Stimulated activated CD8-positive, alpha-beta memory T cell treated with anti-CD3 and anti-CD28 coated beads, Interleukin-4, amount 100 ng/mL, for 4 hours (primary cell): ENCODE data around the gene C9orf153.

Source experiments
- DNase-seq, 2 donors: peaks; one replicate each; pipeline ENCODE4 v3.0.0-alpha.2; 2020; ENCODE audit warnings: low read depth in 2 of 2, low spot score in 1 of 2

The C9orf153 gene

GRCh38 chr9:86272221-86272620, 12.8 kb upstream of the C9orf153 start:
- DNase-seq = no peak

GRCh38 chr9:86263876-86264275, 4.4 kb upstream of the C9orf153 start:
- DNase-seq = no peak

GRCh38 chr9:86262492-86262891, 3.0 kb upstream of the C9orf153 start:
- no peak for DNase-seq

- no peak for DNase-seq
Observed at GRCh38 chr9:86257391-86257790, 2.1 kb downstream of the C9orf153 start.

GRCh38 chr9:86256653-86257052, 2.8 kb downstream of the C9orf153 start:
- no peak for DNase-seq

- DNase-seq = no peak
Observed at GRCh38 chr9:86253577-86253976, 5.9 kb downstream of the C9orf153 start.

- no peak for DNase-seq
Observed at GRCh38 chr9:86252870-86253269, 6.6 kb downstream of the C9orf153 start.

GRCh38 chr9:86250123-86250522, 9.3 kb downstream of the C9orf153 start:
- no peak for DNase-seq

- DNase-seq = no peak
Observed at GRCh38 chr9:86248746-86249145, 10.7 kb downstream of the C9orf153 start.

- no peak for DNase-seq
Observed at GRCh38 chr9:86246752-86247161, 12.7 kb downstream of the C9orf153 start.

- DNase-seq = no peak
Observed at GRCh38 chr9:86242071-86242470, 17.4 kb downstream of the C9orf153 start.

- no peak for DNase-seq
Observed at GRCh38 chr9:86241216-86241615, 18.2 kb downstream of the C9orf153 start.

- no peak for DNase-seq
Observed at GRCh38 chr9:86238861-86239770, 20.3 kb downstream of the C9orf153 start.

- no peak for DNase-seq
Observed at GRCh38 chr9:86230858-86231257, 28.6 kb downstream of the C9orf153 start.

GRCh38 chr9:86222667-86223066, 36.8 kb downstream of the C9orf153 start:
- no peak for DNase-seq

GRCh38 chr9:86219606-86220005, 39.9 kb downstream of the C9orf153 start:
- DNase-seq = no peak

GRCh38 chr9:86217076-86217755, 42.2 kb downstream of the C9orf153 start:
- DNase-seq = no peak

GRCh38 chr9:86207193-86207592, 52.3 kb downstream of the C9orf153 start:
- DNase-seq = no peak

GRCh38 chr9:86202338-86202882, 57.0 kb downstream of the C9orf153 start:
- no peak for DNase-seq

- no peak for DNase-seq
Observed at GRCh38 chr9:86201474-86202337, 57.8 kb downstream of the C9orf153 start.

- DNase-seq = no peak
Observed at GRCh38 chr9:86200599-86201162, 58.8 kb downstream of the C9orf153 start.
